GM12878 (cell line): ENCODE results near the gene SUSD2. TPM values are rescaled to one million over a fixed set of nuclear protein-coding genes. Genes with fewer than 3 reads are reported as not detected.

ENCODE experiments used
- ATAC-seq: fragments of 200-7000 bp; cut with Tn5 transposase; 3 replicates; pipeline ENCODE4 v1.9.1; 2020; ENCODE audit warnings: mild to moderate bottlenecking, moderate library complexity
- BruUV-seq: library from RNA; stranded (reverse); fragments of 400-500 nt; replicated peaks from 2 replicates; lab custom pipeline; 2021; lab: Mats Ljungman, UMichigan
- CTCF ChIA-PET: fragments of 300-600 bp; sonication (Branson Sonifier 250); formaldehyde crosslinking; extraction: SDS; loops from one replicate; lab custom pipeline; 2021; ENCODE audit warnings: inconsistent platforms; lab: Yijun Ruan, JAX
- POLR2A ChIA-PET: fragments of 350-600 bp; formaldehyde crosslinking; extraction: SDS; loops from one replicate; lab custom pipeline; 2021; ENCODE audit warnings: inconsistent platforms; lab: Charles Lee
- RAD21 ChIA-PET: fragments of 300-600 bp; sonication (Branson Sonifier 250); formaldehyde crosslinking; loops from one replicate; lab custom pipeline; 2023; ENCODE audit warnings: antibody characterized with exemption; ENCODE audit not compliant: unreplicated experiment; lab: Charles Lee
- SMC1A ChIA-PET: fragments of 300-600 bp; sonication (Branson Sonifier 250); formaldehyde crosslinking; loops from one replicate; lab custom pipeline; 2023; ENCODE audit not compliant: unreplicated experiment, uncharacterized antibody; lab: Charles Lee
- DNase-seq: peaks from one replicate; pipeline ENCODE4 v3.0.0-alpha.2; 2011; ENCODE audit warnings: low read depth, low spot score
- FAIRE-seq: peaks from 3 replicates; lab custom pipeline; 2011; peaks lifted over from hg19 to GRCh38; lab: Jason Lieb, UNC
- H2AFZ ChIP-seq: 2 replicates; pipeline ENCODE4 v1.6.0; 2011; ENCODE audit warnings: low read depth, low read length, control low read depth; ENCODE audit not compliant: control insufficient read depth
- H3K27ac ChIP-seq: 2 replicates; pipeline ENCODE4 v1.5.1; 2011; ENCODE audit warnings: control low read depth; ENCODE audit not compliant: control insufficient read depth, insufficient read depth
- H3K27me3 ChIP-seq, 2 experiments: replicated peaks in 1 of 2; 2 replicates each; pipeline versions ENCODE4 v1.6.0 to v1.6.1; 2011; ENCODE audit warnings: low read length in 1 of 2; ENCODE audit not compliant: control insufficient read depth in 2 of 2, insufficient read depth in 2 of 2
- H3K36me3 ChIP-seq, 2 experiments: 2 replicates each; pipeline ENCODE4 v1.5.1; 2011; ENCODE audit warnings: low read length in 1 of 2; ENCODE audit not compliant: control insufficient read depth in 2 of 2, insufficient read depth in 2 of 2
- H3K4me1 ChIP-seq: 2 replicates; pipeline ENCODE4 v1.6.1; 2011; ENCODE audit warnings: mild to moderate bottlenecking, low read length, moderate library complexity, mixed read lengths; ENCODE audit not compliant: control insufficient read depth, insufficient read depth
- H3K4me2 ChIP-seq: 2 replicates; pipeline ENCODE4 v1.6.0; 2011; ENCODE audit warnings: control low read depth; ENCODE audit not compliant: control insufficient read depth, insufficient read depth
- H3K4me3 ChIP-seq: fragments of 200-600 bp; sonication (generic); 2 replicates; pipeline ENCODE4 v1.5.1; 2016
- H3K79me2 ChIP-seq: 2 replicates; pipeline ENCODE4 v1.6.0; 2011; ENCODE audit warnings: low read length; ENCODE audit not compliant: control insufficient read depth, insufficient read depth
- H3K9ac ChIP-seq: 2 replicates; pipeline ENCODE4 v1.8.0; 2011; ENCODE audit warnings: low read length, control low read depth, mixed read lengths; ENCODE audit not compliant: control insufficient read depth, insufficient read depth
- H3K9me3 ChIP-seq: replicated peaks from 3 replicates; pipeline ENCODE4 v1.5.1; 2011; ENCODE audit warnings: mild to moderate bottlenecking, low read length; ENCODE audit not compliant: control insufficient read depth, insufficient read depth
- H4K20me1 ChIP-seq: 2 replicates; pipeline ENCODE4 v1.6.0; 2011; ENCODE audit not compliant: control insufficient read depth, insufficient read depth
- ATF2 ChIP-seq: IDR thresholded peaks from 2 replicates; pipeline ENCODE4 v1.6.1; 2012; ENCODE audit warnings: low read length, inconsistent platforms
- BCL11A ChIP-seq: IDR thresholded peaks from 2 replicates; pipeline ENCODE4 v1.6.1; 2011; ENCODE audit warnings: low read depth, low read length
- CEBPB ChIP-seq, 2 experiments: fragments of 150-350 bp in 1 of 2; IDR thresholded peaks; 2 replicates each; pipeline ENCODE4 v1.6.1; 2012 to 2014; ENCODE audit warnings: low read depth in 2 of 2, low read length in 2 of 2, borderline replicate concordance in 1 of 2, inconsistent platforms in 1 of 2
- EED ChIP-seq: sonication (generic); IDR thresholded peaks from 2 replicates; pipeline ENCODE4 v1.6.1; 2016; ENCODE audit warnings: antibody characterized with exemption, low read depth
- KLF5 ChIP-seq: fragments of 450-650 bp; IDR thresholded peaks from 2 replicates; pipeline ENCODE4 v1.6.1; 2014; ENCODE audit warnings: mild to moderate bottlenecking; ENCODE audit not compliant: partially characterized antibody
- MTA2 ChIP-seq: fragments of 450-650 bp; IDR thresholded peaks from 2 replicates; pipeline ENCODE4 v1.6.1; 2016; ENCODE audit warnings: low read depth, mild to moderate bottlenecking, moderate library complexity
- PAX5 ChIP-seq: IDR thresholded peaks from 2 replicates; pipeline ENCODE4 v1.6.1; 2011; ENCODE audit warnings: low read depth, low read length, borderline replicate concordance
- RBBP5 ChIP-seq: fragments of 200-600 bp; sonication (generic); conservative IDR thresholded peaks from 2 replicates; pipeline ENCODE4 v1.6.1; 2016
- SMAD1 ChIP-seq: fragments of 450-650 bp; IDR thresholded peaks from 2 replicates; pipeline ENCODE4 v1.6.1; 2018; ENCODE audit warnings: mild to moderate bottlenecking, low read depth; ENCODE audit not compliant: partially characterized antibody
- ZBED1 ChIP-seq: IDR thresholded peaks from 2 replicates; pipeline ENCODE4 v1.6.1; 2016; ENCODE audit warnings: borderline replicate concordance
- ZBTB40 ChIP-seq: fragments of 450-650 bp; IDR thresholded peaks from 2 replicates; pipeline ENCODE4 v1.6.1; 2016; ENCODE audit warnings: mild to moderate bottlenecking, moderate library complexity, borderline replicate concordance
- ZSCAN29 ChIP-seq: fragments of 450-650 bp; IDR thresholded peaks from 2 replicates; pipeline ENCODE4 v1.6.1; 2017; ENCODE audit warnings: mild to moderate bottlenecking, moderate library complexity
- WGBS: methylation state at CpG from one replicate; pipeline ENCODE4 v1.1.6; 2016; ENCODE audit warnings: low lambda C conversion rate; ENCODE audit not compliant: insufficient replicate concordance, insufficient coverage; ENCODE audit errors: missing lambda C conversion rate; 5-methylcytosine and 5-hydroxymethylcytosine counted together
- in situ Hi-C: fragments of 300-500 bp; cut with MboI; formaldehyde crosslinking; loops from 9 replicates; pipeline ENCODE4 v1.14.3; 2018; ENCODE audit warnings: mixed read lengths
- intact Hi-C: fragments of 100-400 bp; cut with micrococcal nuclease; formaldehyde crosslinking; loops from one replicate; pipeline ENCODE4 v1.14.2; 2022; ENCODE audit not compliant: unreplicated experiment
- polyA plus RNA-seq, 11 experiments: library from polyadenylated mRNA; depleted of rRNA in 4 of 11; unstranded in 6 of 11; stranded (reverse) in 5 of 11; fragments of >200 nt; fragmentation: Nextera tagmentation in 4 of 11; fragmentation: Illumina TruSeq in 1 of 11; extraction: Ambion mirVana in 4 of 11; extraction: Trizol in 1 of 11; gene quantifications; 1 replicate in 1 of 11; 2 replicates in 10 of 11; pipeline versions ENCODE4 v1.2.1 to v1.2.3, GENCODE V29; 2011 to 2016; ENCODE audit warnings: inconsistent platforms in 2 of 11, missing spikeins in 2 of 11, low read depth in 1 of 11
- total RNA-seq, 4 experiments: library from RNA; depleted of rRNA in 3 of 4; stranded (reverse); fragments of >200 nt in 3 of 4; fragmentation: Illumina TruSeq in 1 of 4; extraction: Trizol in 1 of 4; gene quantifications; 2 replicates each; pipeline versions ENCODE4 v1.2.1 to v1.2.3, GENCODE V29; 2013 to 2021

The SUSD2 gene
- total and polyA plus RNA-seq, 10 of the 15 experiments (the other 5 are each of a cell fraction or from before 2014, with no cell fraction given): 0.04 to 0.31 (median 0.11) TPM; not detected in 5

GRCh38 chr22:24146194-24146616, 35.1 kb upstream of the SUSD2 start:
- Histone ChIP-seq H4K20me1 (no peaks in the 10 kb centered on the region), H3K36me3 (peaks cover 0 to 22% of the 10 kb centered on the region in 2 experiments; a peak in 2 of 4 replicates), H3K27me3 (no peaks in the 10 kb centered on the region), H3K4me3 (no peak overlapping the region), H3K27ac (peak overlapping the region; percentile 59), H3K9me3 (no peaks in the 10 kb centered on the region), H3K79me2 (no peaks in the 10 kb centered on the region), H2AFZ (no peak overlapping the region), H3K4me1 (peaks cover 26% of the 10 kb centered on the region), H3K4me2 (peak overlapping the region; percentile 52), H3K9ac (peak overlapping the region; percentile 24; the same call in 1 of the 2 replicates)
- intact Hi-C loops (no loop called here), in situ Hi-C loops (no loop called here)
- FAIRE-seq (peak; percentile 83), ATAC-seq (peak; percentile 80), DNase-seq (no peak)
- TF ChIP-seq EED (0 out of 2 replicates have a peak, but pooled peaks have one; percentile 15), SMAD1 (no peak), ATF2 (no peak)
- TSS peak; percentile 38 for BruUV-seq
- ChIA-PET SMC1A (no interaction called here), RAD21 (no interaction called here), CTCF (interaction anchor here (1.2 to 2.1 kb wide), 2 partner anchors 9 to 11 kb away, joined by 5 to 6 read pairs; no protein-coding TSS in a partner anchor), POLR2A (interaction anchor here (0.5 to 1.4 kb wide), 3 partner anchors 9 to 10 kb away, joined by 3 to 4 read pairs (median 3); no protein-coding TSS in a partner anchor)
- WGBS: 3% methylated on average over 4 of the region's 4 CpGs

- Histone ChIP-seq H3K36me3 (peaks cover 0 to 23% of the 10 kb centered on the region in 2 experiments; a peak in 2 of 4 replicates), H2AFZ (no peak overlapping the region), H3K9me3 (no peaks in the 10 kb centered on the region), H3K79me2 (no peaks in the 10 kb centered on the region), H4K20me1 (no peaks in the 10 kb centered on the region), H3K27ac (no peak overlapping the region), H3K4me3 (no peak overlapping the region), H3K4me1 (peaks cover 19% of the 10 kb centered on the region), H3K9ac (no peak overlapping the region), H3K27me3 (no peaks in the 10 kb centered on the region), H3K4me2 (no peak overlapping the region; the same call in 1 of the 2 replicates)
- 97% methylated on average over 3 of the region's 4 CpGs for WGBS
- ChIA-PET POLR2A (interaction anchor here (0.5 to 1.4 kb wide), 3 partner anchors 8 to 10 kb away, joined by 3 to 4 read pairs (median 3); no protein-coding TSS in a partner anchor), CTCF (interaction anchor here (0.8 to 2.1 kb wide), 3 partner anchors 8 to 96 kb away, joined by 3 to 6 read pairs (median 5); no protein-coding TSS in a partner anchor), SMC1A (no interaction called here), RAD21 (no interaction called here)
- no peak for FAIRE-seq
- no TSS peak for BruUV-seq
- no peak for DNase-seq
- in situ Hi-C loops (no loop called here), intact Hi-C loops (no loop called here)
- ATAC-seq: no peak
- TF ChIP-seq CEBPB (IDR thresholded peaks at IDR 0.05; ENCODE audit: borderline replicate concordance in 1 of 2, low read depth in 2 of 2, low read length in 2 of 2) (no peak), ZBED1 (no peak), BCL11A (no peak), MTA2 (no peak), RBBP5 (no peak), PAX5 (no peak), KLF5 (no peak), ZSCAN29 (no peak), ZBTB40 (no peak)
These were observed 34.4 kb upstream of the SUSD2 start for GRCh38 chr22:24146791-24147353.
